NCI-H69 (cell line): ENCODE measurements around the gene GXYLT2.

Experiments used
- DNase-seq: peaks from one replicate; lab custom pipeline; 2025; lab: John Stamatoyannopoulos, UW

The GXYLT2 gene, protein sequence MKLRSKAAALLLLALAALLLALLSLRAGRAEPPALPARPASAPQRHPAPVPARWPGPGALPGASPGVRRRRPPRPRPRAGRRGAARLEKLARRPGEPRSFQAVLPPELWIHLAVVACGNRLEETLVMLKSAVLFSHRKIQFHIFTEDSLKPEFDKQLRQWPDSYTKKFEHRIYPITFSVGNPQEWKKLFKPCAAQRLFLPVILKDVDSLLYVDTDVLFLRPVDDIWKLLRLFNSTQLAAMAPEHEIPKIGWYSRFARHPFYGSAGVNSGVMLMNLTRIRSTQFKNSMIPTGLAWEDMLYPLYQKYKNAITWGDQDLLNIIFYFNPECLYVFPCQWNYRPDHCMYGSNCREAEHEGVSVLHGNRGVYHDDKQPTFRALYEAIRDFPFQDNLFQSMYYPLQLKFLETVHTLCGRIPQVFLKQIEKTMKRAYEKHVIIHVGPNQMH

DNA sequence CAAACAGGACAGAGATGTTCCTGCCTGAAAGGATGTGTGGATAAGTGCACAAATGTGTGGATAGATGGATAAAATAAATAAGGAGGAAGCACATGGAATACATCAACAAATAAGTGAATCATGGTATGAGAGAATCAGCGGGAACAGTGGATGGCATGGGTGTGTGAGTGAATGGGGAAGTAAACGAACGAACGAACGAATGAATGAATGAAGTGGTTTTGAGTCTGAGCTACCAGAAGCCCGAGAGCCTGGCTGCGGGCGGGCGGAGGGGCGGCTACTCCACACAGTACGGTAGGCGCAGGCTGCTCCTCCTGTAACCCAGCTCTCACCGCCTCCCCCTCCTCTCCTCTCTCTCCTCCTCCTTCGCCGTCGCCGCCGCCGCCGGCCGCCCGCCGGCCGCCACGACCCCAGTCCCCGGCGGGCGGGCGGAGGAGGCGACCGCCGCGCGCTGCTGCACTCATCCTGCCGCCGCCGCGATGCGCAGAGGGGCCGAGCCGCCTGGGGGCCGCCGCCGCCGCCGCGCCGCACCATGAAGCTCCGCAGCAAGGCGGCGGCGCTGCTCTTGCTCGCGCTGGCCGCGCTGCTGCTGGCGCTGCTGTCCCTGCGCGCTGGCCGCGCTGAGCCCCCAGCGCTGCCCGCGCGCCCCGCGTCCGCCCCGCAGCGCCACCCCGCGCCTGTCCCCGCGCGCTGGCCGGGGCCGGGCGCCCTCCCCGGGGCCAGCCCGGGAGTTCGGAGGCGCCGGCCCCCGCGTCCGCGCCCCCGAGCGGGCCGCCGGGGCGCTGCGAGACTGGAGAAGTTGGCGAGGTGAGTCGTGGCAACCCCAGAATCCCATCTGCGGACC lies at the start of gene GXYLT2:
Gene GXYLT2, plus strand, starts transcription at position 342 of the 841 bp plus-strand sequence. Its CDS starts 188 bp downstream, at position 530.
- DNase-seq: peak; percentile 86

DNA sequence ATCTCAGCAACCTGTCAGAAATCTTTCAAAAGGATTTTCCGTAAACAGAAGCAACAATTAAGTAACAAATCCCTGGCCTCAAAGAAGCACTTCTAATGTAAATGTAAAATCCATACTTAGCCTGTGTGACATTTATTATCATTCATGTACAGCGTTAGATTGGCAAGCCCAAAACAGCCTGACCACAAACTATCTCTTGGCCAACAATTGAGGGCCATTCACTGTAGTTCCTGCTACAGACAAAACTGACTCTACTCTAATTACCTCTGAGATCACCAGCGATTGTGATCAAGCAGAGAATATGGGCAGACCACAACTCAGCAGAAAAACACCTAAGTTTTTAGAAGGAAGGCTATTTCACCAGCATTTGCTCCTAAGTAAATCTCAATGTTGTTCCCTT lies 48.8 kb upstream of the GXYLT2 start:
- no peak for DNase-seq

DNA sequence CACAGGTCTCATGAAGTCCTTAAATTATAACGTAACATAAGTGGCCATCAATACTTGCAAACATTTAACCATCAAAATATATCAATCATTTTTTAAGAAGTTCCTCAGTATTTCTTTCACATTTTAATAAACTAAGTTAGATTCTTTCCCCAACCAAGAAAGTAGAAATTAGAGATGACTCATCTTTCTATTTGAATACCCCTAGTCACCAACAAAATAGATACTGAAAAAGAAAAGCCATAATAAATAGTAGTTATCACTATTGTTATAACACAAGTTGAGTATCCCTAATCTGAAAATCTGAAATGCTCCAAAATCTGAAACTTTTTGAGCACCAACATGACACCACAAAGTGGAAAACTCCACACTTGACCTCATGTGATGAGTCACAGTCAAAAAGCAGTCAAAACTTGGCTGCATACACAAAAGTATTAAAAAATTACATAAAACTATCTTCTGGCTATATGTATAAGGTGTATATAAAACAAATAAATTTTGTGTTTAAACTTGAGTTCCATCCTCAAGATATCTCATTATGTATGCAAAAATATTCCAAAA lies 43.3 kb upstream of the GXYLT2 start:
- no peak for DNase-seq

DNA sequence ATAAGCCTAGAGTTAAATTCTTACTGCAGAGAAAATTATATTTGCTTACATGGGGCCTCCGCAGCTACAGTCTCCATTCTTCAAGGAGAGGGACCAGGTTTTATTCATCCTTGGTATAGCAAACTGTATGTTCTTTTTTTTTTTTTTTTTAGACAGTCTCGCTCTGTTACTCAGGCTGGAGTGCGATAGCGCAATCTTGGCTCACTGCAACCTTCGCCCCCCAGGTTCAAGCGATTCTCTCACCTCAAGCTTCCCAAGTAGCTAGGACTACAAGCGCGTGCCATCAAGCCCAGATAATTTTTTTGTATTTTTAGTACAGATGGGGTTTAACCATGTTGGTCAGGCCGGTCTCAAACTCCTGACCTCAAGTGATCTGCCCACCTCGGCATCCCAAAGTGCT lies 41.7 kb upstream of the GXYLT2 start:
- DNase-seq: no peak

DNA sequence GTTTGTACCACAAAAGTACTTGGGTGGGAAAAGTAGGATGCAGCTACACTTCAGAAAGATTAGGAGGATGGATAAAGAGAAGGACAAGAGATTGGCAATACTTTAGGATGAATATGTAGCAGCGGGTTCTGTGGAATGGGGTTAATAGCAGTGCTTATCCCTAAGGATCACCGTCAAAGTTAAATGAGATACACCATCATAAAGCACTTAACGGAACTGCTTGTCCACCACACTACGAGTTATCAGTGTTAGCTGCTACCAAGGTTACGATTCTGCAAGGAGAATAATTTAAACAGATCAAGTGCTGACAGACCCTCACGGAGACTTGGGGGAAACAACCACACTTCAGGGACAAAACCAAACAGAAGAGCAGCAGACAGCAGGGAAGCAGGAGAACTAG lies 40.6 kb upstream of the GXYLT2 start:
- peak; percentile 11 for DNase-seq

DNA sequence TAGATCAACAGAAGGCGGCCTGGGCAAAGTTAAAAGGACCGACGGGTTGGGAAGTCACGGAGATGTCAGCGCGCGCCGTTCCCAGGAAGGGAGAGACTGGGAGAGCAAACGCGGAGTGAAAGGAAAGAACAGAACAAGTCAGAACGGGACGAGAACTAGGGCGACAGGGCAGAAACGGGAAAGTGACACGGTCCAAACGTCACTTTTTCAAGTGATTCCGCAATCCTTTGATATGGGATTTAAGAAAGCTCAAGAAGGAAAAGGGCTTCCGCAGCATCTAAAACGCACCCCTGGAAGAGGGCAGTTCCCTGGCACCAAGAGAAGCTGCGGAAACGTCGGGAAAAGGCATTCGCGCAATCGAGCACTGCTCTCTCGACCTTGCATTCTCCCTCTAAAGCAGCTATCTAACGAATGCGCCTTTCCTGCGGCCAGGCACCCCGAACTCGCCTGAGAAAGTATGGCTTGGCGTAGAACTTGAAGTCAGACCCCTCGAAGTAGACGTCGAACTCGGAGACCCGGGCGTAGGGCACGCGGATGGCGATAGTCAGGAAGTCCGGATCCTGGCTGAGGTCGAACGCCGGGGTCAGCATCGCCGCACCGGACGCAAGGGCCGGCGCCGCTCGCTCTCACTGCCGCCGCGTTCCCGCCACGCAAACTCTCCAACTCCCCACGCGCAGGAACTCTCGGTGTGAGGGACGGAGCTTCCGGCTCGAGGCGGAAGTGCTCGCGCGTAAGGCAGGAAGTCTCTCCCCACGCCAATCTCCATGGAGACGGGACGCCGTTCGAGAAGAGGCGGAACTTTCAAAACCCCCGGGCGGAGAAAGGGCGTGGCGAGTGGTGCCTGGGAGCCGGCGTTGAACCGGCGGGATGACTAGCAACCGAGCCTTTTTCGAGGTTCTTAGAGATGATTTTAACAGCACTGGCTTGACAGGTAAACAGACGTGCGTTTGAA lies 39.8 kb upstream of the GXYLT2 start, which contains the start of gene SHQ1:
Gene SHQ1, minus strand, starts transcription at position 695 of the 952 bp plus-strand sequence. Its CDS starts 105 bp downstream, at position 590.
- DNase-seq: peak; percentile 96

DNA sequence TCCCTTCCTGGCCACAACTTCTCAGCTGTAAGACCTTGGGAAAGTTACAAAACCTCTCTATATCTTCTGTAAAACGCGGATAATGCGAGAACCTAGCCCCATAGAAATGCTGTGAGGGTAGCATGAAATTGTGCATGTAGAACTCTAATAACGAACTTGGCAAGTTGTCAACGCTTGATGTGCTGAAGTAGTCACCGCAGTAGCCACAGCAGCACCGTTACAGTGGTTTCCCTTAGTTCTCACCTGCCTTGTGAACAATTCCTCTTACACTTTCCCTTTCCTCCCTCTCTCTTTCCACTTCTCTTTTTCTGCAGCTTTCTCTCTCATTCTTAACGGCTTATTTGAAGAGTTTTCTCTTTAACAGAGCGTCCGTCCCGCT lies 39.2 kb upstream of the GXYLT2 start:
- peak; percentile 69 for DNase-seq

DNA sequence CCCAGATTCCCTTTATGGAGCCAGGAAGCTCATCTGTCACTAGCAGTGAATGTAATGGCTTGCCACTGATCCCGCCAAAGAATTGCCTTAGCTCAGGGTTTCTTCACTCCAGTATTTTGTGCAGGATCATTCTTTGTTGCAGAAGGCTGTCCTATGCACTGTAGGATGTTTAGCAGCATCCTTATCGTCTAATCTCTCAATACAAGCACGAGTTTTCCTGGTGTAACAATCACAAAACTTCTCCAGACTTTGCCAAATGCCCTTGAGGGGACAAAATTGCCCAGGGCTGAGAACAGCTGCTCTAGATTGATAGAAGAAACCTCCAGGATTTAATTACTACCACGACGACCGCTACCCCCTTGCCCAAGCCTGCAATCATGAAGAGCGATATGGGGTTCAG lies 32.8 kb upstream of the GXYLT2 start:
- no peak for DNase-seq

DNA sequence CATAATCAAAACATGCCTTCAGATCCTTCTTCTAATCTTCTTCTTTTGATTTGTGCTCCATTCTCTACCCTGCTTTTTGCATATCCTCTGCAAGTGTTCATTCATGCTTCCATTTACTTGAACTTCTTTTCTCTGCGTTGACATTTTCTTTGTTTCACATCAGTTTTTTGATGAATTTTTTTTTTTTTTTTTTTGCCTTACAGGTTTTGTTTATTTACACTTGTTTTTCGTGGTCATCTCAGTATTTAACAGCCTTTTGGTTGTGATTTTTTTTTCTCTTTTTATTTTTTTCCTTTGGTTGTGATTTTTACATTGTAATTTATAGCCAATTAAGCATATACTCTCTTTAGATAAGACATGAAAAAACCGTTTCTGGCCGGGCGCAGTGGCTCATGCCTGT lies 27.8 kb upstream of the GXYLT2 start:
- no peak for DNase-seq

DNA sequence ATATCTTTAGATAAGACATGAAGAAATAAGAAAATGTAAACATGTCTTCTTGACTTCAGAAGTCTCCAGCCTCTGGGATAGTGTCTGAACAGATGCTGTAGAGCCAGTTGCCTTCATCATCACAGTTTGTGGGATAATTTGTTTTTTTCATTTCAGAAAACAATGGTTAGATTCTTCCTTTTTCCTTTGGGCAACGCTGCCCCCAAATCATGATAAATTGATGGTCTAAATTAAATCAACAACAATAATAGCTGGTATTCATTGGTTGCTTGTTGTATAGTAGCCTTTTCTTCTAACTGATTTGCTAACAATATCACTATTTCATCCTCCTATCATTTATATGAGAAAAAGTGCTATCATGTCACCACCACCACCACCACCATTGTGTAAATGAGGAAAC lies 27.0 kb upstream of the GXYLT2 start:
- DNase-seq: no peak

DNA sequence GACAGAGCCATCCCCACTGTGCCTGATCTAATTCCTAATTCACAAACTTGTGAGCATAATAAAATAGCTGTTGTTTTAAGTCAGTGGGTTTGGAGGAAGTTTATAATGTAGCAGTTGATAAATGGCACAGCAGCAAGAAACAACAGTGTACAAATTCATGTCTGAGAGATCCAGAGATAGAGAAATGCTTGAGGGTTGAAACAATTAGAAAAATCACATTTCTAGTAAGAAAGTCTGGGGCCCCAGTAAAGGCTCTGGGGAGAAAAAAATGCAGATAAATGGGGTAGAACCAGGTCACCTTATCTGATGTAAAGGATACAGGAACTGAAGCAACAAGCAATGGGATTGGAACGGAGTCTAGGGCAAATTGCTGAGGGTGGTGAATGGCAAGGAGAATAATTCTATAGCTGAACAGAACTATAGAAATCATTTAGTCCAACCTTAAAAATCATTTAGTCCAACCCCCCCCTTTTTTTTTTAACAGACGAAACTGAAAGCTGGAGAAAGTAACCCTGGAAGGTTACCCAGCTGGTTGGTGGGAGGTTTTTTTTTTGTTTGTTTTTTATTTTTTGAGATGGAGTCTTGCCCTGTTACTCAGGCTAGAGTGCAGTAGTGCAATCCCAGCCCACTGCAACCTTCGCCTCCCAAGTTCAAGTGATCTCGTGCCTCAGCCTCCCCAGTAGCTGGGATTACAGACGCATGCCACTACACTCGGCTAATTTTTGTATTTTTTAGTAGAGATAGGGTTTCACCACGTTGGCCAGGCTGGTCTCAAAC lies 25.3 kb upstream of the GXYLT2 start:
- DNase-seq: no peak

DNA sequence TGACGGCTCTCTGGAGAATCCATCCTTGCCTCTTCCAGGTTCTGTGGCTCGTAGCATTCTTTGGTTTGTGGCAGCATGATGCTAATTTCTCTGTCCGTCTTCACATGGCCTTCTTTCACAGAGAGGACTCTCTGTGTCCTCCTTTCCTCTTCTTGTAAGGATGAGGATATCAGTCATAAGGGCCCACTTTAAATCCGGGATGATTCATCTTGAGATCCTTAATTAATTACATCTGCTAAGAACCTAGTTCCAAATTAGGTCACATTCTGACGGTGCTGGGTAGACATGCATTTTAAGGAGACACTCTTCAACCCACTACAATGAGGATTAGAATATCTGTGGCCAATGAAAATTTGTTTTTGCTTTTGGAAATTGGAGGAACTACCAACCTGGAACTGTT lies 15.7 kb upstream of the GXYLT2 start:
- DNase-seq: no peak

DNA sequence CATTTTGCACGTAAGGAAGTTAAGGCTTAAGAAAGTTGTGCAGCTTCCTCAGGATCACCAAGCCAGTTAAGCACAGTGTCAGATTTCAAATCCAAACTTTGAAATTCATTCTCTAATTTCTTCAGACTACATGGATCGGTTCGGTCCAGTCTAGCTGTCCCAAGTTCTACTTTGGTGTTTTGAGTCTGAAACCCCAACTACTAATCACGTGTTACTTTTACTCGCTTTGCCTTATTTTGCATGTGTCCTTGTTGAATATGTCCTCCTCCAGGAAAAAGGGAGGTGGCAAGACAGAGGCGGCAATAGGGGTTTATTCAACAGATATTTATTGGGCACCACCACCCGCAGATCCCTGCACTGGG lies 522 bp upstream of the GXYLT2 start:
- DNase-seq: peak; percentile 29

DNA sequence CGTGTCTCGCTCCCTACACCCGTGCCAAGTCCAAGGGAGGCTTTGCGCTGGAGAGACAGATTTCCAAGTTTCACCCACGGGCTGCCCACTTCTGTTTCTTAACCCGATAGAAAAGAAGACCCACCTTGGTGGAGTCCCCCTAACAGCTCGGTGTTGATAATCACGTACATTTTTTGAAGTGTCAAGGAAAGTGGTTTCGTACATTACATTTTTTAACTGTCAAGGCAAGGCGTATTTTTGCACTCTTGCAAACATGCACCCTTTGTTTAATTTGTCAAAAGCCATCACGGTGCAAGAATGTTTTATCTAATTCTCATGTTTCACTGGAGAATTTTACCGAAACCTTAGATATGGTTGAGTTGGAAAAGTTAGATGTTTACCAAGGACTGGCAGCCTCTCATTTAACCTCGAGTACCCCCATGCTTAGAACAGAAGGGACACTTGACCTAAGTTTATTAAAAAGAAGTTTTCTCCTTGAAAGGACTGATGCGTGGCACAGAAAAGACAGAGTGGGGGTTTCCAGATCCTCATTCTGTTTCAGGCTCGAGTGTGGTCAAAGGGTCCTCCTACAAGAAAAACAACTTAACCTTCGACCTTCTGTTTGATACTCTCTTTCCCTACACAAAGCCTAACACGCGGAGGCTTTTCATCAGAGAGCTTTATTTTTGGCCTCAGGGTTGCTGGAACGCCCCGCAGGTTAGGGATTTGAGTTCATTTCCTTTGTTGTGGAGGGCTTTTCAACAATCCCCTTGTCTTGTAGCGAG lies 882 bp downstream of the GXYLT2 start:
- DNase-seq: peak; percentile 76

DNA sequence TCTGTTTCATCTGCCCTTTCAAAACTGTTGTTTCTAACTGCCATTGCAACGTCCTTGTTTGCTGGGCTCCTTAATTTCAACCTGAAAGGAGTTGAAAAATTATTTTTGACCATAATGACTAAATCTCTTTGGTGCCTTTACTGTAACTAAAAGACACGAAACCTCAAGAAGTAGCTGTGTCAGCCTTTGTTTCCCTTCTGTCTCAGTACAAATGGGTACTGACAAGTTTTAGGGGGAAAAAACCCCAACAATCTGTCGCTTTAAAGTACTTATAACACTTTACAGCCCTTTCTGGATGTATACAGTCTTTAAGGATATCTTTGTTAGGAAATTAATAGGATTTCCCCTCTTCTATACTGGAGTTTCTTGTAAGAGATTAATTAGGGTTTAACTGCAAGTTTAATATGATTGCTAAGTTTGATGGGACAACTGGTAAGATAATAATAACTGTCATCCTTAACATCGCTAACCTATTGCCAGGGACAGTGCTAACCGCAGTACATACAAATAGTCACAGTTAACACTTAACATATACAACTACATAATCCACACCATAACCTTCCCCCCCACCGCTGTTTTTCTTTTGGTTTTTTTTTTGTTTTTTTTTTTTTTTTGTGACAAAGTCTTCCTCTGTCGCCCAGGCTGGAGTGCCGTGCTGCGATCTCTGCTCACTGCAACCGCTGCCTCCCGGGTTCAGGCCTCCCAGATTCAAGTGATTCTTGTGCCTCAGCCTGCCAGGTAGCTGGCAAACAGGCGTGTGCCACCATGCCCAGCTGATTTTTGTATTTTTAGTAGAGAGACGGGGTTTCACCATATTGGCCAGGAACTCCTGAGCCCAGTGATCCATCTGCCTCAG lies 1.7 kb downstream of the GXYLT2 start:
- DNase-seq: peak; percentile 35

DNA sequence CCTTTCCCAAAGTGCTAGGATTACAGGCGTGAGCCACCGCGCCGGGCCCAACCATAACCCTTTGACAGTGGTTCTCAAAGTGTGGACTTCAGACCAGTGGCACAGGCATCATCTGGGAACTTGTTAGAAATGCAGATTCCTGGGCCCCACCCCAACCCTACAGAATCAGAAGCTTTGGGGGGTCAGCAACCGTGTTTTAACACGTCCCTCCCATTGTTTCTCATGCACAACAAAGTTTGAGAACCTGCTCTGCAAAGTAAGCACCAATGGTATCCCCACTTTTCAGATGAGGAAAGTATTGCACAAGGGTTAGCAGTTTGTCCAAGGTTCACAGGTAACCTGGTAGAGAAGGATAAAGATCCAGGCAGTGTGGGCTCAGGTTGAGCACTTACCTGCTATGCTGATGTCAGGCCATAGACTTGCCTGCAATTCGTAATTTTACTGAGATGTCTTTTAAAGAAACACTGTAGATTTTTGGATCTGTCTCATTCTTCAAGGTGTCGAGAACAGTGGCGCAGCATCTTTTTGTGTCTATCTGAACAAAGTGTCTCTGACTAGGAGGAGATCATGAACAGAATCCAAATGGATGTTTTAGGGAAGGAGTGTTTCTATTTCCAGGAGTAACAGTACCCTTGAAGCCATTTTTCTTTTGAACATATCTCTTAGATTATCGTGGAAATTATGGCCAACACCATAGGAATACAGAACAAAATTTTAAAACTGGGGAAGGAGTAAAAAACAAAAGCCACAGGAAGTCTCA lies 2.5 kb downstream of the GXYLT2 start:
- DNase-seq: peak; percentile 35

DNA sequence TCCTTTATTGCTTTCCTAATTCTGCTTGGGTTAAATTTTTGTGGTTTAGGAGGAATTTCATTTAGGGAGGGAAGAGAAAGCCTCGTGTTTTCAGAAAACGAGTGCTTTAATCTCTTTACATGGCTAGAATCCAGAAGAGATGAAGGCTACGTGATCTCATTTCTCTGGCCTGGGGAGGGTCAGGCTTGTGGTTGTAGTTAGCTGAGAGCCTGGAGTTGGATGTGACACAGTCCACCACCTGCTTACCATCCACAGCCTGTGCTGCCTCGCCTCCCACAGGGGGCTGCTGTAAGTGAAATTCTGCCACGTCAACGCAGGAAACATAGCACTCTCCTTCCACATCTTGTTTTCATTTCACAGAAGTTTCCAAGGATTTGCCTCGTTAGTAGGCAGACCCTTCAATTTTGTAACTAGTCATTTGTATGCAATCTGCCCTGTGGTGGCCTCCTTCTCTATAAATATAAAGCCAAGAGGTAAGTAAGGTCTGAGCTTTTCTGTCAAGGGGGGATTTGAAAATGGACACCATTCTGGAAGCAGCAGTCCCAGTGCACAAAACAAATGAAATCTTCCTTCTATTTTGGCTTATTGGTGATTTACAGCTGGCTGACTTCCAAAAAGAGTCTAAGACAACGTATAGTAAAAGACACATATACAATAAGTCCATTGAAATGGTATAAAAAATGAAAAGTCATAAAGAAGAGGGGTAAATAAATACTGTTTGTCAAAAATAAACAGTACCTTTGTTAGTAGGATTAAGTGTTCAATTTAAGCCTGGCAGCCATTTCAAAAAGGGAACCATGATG lies 3.4 kb downstream of the GXYLT2 start:
- DNase-seq: peak; percentile 72
